Measurements from ENCODE around the gene CDC42EP1. TPM values are rescaled to one million over a fixed set of nuclear protein-coding genes. Genes with fewer than 3 reads are reported as not detected.
"Not testable (repeated sequence)": the region's sequence is repeated elsewhere in the genome, so short reads cannot be mapped to it uniquely, and the experiment has no call there.

CDC42EP1 gene, protein sequence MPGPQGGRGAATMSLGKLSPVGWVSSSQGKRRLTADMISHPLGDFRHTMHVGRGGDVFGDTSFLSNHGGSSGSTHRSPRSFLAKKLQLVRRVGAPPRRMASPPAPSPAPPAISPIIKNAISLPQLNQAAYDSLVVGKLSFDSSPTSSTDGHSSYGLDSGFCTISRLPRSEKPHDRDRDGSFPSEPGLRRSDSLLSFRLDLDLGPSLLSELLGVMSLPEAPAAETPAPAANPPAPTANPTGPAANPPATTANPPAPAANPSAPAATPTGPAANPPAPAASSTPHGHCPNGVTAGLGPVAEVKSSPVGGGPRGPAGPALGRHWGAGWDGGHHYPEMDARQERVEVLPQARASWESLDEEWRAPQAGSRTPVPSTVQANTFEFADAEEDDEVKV
- 67.3 and 95.3 TPM in 2 replicates for total RNA-seq (2014; rRNA removed; shearing (Covaris generic))
- 104 and 115 TPM in 2 replicates for polyA plus RNA-seq (2015; cell fraction: cytosol; rRNA removed)
- polyA plus RNA-seq (2015; cell fraction: nucleus; rRNA removed) = 38.1 and 39.0 TPM in 2 replicates

DNA sequence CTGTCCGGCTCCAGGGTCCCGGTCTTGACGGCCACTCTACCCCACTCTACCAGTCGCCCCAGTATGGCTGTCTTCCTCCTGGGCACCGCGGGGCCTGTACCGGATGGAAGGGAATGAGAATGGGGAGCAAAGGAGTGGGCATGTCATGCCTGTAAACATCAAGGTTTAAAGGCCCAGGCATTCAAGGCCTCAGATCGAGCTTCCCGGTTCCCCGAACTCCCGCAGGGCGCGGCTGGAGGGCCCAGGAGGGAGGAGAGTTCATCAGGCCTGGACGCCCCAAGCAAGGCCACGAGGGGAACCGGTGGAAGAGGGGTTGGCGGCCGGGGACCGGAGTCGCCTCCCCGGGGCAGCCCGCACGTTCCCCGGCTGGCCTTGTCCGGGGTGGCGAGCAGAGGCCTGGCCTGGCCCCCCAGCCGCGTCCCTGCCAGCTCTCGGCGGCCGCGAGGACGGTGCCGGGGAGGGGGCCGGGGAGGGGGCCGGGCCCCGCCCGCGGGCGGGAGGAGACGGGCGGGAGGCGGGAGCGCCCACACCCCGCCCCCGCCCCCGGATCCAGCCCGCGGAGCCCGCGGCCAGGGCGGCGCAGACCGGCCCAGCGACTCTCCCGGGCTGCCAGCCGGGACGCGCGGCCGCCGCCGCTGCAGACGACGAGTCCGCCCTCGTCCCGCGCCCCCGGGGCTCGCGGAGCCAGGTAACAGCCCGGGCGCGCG, at the start of gene CDC42EP1:
CDC42EP1 (plus strand) TSS at position 580 of the 707 bp plus-strand sequence. CDS start 5,870 bp downstream, outside the sequence.
- DNase-seq (ENCODE audit: low read depth) = no peak

DNA sequence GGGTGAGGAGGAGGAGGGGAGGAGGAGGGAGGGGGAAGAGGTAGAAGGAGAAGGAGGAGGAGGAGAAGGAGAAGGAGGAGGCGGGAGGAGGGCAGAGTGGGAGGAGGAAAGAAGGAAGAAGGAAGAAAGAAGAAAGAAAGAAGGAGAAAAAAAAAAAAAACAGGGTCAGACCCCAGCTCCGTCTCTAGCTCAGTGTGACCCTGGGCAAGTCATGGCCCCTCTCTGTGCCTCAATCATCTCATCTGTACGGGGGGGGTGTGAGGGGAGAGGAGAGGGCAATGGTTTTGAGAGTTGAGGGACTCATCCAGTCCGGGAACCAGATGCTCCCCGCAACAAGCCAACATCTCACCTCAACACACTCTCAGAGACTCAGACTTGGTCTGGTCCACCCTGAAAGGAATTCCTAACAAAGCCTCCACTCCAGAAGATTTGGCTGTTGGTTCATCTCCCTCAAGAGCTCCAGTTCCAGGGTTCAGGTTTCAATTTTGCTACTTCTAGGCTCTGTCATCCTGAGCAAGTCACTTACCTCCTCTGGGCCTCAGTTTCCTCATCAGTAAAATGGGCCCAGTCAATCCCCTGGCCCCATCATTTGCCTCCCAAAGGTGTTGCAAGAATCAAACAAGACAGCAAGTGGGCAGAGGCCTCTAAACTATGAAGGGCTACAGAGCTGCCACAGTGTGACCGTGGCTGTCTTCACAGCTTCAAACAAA, 48.7 kb upstream of the CDC42EP1 start:
- no peak for DNase-seq (ENCODE audit: low read depth)

DNA sequence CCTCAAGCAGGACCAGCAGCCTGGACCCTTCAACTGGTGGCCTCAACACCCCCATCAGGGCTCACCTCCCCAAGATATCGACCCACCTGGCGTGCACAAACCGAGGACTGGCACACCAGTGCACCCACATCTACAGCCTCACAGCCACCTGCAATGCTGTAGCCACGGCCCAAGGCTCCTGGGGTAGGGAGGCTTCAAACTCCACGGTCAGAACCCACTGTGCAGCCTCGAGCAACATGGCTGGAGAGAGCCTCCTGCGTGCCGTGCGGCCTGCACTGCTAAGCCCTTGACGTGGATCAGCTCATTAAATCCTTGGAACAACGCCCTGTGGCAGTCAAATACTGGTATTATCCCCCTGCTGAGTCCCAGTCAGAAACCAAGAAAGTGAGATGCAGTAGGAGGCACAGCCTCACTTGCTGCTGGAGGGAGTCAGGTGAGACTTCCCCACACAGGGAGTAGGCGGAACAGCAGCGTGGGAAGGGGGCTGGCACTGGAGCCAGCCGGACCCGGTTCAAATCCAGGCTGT, 45.7 kb upstream of the CDC42EP1 start:
- no peak for DNase-seq (ENCODE audit: low read depth)

DNA sequence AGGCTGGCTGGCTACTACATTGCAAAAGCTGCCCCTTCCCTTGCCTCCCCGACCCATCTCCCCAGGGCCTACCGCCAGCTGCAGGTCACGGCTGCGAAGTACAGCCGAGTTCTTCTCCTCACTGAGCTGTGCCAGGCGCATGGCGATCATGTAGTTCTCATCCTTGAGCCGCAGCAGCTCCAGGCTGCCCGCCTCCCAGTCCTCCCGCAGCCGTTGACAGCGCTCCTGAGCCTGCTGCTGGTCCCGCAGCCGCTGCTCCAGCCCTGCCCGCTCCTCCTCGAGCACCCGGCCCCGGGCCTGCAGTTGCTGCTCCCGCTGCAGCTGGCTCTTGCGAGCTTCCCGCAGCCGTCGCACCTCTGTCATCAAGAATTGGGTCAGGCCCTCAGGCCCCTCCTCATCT, 44.4 kb upstream of the CDC42EP1 start:
- DNase-seq (ENCODE audit: low read depth) = no peak

DNA sequence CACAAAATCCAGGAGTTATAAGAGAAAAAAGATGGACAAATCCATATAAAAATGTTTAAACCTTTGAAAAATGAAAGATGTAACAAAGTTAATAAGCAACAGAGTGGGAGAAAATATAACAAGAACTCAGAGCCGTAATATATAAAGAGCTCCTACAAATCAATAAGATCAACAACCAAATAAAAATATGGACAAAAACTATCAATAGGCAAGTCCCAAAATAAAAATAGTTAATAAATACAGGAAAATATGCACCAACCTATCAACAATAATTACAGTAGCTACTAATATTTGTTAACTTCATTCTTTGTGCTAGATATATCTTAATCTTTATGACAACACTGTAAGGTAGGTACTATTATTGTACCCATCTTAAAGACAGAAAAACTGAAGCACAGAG, 43.8 kb upstream of the CDC42EP1 start:
- no peak for DNase-seq (ENCODE audit: low read depth)

DNA sequence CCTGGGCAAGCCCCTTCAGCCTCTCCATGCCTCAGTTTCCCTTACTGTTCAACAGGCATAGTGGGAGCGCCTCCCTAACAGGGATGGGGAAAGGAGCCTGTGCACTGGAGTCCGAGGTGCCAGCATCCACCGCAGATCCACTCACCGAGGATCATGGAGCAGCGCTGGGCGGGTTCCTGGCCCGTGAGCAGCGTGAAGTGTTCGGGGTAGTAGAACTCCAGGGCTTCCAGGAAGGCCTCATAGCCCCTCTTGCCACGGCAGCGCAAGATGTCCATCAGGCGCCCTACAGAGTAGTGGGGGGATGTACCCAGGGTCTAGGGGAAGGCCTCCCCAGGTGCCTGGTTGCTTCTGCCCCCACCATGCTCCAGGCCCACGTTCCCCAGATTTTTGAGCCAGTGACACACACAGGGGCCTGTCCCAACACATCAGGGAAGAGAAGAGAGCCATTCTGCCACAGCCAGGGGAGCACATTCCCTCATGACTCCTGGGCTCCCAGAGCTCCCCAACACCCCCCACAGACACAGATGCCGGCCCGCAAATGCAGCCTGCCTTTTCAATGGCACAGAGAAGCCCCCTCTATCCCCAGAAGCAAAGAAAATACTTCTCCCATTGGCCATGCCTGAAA, 42.3 kb upstream of the CDC42EP1 start:
- DNase-seq (ENCODE audit: low read depth) = no peak

DNA sequence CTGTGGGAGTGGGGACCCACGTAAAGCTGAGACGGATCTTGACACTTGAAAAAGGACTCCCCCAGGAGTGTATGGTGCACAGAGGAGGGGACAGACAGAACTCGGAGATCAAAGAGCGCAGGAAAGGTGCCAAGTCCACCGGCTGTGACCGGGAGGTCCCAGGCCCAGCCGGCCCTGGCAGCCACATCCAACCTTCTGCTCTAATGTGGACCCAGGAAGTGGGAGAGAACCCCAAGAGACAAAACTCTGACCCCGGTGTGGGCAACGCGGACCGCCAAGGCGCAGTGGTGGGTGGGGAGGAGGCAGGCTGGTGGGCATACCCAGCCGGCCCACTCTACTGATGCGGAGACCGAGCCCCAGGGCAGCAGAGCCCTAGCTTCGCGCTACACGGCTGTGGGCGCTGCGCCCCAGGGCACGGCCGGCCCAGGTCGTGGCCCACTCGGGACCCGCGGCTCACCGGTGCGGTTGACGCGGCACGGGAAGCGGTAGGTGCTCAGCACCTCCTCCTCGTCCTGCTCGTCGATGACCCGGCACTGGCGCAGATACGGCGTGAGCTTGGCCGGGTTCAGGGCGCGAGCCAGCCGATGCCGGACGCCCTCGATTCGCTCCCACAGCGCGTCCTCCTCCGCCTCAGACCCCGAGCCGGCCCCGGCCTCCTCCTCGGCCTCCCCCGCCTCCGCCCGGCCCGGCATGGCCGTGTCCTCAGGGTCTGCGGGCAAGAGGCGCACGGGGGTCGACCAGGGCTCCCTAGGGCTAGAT, 41.6 kb upstream of the CDC42EP1 start:
- DNase-seq (ENCODE audit: low read depth) = no peak

DNA sequence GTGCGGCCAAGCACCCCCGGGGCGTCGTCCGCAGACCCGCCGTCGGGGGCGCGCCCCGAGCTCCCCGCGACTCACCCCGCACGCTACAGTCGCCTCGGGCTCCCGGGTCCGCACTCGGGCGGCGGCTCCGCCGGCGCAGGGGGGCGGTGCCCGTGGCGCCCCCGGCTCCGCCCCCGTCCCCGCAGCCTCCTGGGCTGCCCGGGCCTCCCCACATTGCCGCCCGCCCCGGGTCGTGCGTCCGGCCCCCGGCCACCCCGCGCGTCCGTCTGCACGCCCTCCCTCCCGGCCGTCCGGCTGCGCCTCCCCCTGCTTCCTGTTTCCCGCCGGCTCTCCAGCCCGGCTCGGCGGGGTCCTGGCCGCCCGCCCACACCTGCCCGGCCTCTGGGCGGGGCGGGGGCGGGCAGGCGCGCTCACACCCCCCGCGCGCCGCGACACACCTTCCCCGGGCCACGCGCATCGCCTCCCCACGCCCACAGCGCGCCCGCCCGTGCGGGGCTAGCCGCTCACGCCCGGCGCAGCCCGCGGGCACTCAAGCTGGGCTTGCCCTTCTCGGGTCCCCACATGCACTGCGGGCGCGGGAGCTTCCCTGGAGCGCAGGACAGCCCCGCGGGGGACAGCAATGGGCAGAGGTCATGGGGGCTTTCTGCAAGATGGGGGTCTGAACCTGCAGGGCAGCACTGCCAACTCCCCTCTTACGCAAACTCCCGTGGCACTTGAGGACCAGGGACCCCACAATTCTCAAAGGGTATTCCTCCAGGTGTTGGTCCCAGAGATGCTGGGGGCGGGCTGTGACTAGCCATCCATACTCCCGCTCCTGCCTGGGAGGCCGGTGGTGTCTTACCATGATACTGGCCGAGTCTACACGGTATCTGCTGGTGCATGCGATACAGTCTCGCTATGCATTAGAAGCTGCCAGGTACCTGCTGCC, 40.7 kb upstream of the CDC42EP1 start, which contains the start of gene CARD10:
CARD10 (minus strand) TSS at position 148 of the 928 bp plus-strand sequence. CDS start 215 bp downstream, outside the sequence.
- DNase-seq (ENCODE audit: low read depth) = no peak

DNA sequence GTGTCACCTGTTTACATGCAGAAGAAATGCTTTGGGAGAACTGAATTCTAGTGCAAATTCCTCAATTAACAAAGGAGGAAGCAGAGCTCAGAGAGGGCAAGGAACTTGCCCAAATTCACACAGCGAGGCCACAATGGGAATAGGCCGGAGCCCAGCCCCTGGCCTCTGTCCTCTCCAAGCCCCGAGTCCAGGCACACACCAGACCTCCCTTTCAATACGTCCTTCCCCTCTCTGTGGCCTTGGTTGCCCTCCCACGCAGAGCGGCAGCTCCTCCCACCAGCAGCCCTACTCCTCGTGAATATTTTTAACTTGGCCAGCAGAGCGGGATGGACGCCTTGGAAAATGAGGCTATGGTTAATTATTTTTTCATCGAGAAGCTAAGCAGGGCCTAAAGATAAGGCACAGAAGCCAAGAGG, 39.5 kb upstream of the CDC42EP1 start:
- DNase-seq (ENCODE audit: low read depth) = no peak

DNA sequence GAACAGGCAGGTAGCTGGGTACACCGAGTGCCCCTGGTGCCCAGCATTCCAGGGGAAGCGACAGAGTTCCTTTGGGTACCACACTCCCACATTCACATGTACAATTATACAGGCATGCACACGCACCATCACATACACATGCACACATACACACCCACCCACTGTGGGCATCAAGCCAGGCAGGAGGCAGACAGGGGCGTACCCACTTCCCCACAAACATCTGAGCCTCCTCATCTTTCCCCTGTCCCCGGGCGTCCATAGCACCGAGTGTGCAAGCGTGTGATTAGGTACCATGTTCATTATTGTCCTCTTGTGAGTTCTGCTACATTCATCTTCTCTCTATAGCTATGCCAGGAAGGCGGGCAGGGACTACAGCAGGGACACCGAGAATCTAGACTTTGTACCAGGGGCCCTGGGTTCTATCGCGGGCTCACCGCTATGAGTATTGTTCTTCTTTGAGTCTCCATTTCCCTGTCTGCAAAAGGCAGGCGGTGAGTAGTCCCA, 39.0 kb upstream of the CDC42EP1 start:
- DNase-seq (ENCODE audit: low read depth) = no peak

DNA sequence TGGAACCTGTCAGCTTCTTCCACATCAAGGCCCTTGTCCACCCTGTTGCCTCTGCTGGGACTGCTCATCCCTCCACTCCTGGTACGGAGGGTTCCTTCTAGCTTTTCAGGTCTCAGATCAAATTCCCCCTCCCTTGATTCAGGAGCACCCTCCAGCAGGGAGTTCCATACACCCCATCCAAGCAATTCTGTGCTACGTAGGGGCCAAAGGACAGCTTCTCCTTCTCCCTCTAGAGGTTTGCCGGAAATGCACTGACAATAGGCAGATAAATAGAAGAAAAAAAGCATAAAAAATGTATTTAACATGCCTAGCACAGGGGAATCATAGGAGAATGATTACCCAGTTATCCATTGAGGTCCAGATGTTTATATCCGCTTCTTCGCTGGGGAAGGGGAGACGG, 37.8 kb upstream of the CDC42EP1 start:
- DNase-seq (ENCODE audit: low read depth) = no peak

DNA sequence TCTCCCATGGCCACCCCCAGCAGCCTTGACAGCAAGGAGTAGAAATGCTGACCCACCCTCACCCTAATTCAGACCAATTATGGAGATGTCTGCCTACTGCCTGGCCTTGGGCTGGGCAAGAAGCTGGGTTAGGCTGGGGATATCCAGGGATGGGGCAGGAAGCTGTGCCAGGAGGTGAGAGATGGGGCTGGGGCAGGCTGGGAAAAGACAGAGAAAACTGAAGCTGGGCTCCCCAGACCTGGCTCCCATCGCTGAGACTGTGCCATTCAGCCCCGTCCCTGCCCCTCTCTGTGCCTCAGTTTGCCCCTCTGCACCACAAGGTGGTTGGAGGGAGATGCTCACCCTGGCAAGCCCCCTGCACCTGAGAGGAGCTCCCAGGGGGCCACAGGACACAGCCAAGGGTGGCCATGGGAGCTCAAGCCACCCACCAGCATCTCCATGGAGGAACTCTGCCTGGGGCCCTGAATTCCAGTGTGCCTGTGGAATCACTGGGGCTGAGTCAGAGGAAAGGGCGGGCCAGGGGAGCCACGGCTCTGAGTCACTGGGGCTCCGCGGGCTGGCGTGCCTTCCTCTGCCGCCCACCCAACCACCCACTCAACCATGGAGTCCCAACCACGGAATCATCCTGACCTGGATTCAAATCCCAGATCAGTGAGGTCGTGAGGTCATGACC, 35.1 kb upstream of the CDC42EP1 start:
- peak; percentile 90 for DNase-seq (ENCODE audit: low read depth)

DNA sequence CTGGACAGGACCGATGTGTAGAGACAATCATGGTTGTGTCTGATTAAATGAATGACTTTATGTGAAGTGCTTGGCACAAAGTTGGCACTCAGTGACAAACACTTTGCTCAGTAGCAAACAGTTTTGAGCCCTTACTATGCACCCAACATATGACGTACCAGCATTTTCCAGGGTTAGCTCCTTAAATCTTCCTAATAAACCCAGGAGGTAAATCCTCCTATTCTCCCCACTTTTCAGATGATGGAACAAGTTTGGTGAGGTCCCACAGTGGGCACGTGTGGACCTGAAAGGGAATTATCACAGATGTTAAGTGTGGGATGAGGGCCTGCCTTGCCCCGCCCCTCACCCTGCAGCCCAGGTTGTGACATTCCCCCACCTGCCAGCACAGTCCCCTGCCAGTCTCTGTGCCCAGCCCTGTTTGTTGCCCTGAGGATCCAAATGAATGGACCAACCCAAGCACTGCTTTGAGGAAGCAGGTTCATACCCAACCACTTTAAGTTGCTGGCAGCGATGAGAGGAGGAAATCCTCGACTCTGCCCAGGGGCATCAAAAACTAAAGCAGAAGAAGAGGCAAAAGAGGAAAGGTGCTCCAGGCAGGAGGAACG, 34.4 kb upstream of the CDC42EP1 start:
- no peak for DNase-seq (ENCODE audit: low read depth)

DNA sequence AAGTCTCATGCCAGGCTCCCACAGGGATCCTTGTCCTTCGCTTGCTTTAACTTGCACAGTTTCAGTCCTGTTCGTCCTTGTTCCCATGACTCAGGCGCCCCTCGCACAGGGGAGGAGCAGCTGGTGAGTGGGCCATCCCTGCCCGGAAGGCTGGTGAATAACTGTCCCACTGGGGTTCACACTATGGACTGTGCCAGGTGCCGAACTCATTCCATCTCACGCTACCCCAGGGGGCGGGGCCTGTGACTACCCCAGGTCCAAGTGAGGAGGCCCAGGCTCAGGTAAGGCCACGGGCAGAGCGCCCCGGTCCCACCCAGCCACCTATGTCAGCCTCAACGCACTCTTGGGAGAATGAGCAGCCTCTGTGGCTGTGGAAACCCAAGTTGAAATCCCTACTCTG, 33.9 kb upstream of the CDC42EP1 start:
- DNase-seq (ENCODE audit: low read depth) = no peak

DNA sequence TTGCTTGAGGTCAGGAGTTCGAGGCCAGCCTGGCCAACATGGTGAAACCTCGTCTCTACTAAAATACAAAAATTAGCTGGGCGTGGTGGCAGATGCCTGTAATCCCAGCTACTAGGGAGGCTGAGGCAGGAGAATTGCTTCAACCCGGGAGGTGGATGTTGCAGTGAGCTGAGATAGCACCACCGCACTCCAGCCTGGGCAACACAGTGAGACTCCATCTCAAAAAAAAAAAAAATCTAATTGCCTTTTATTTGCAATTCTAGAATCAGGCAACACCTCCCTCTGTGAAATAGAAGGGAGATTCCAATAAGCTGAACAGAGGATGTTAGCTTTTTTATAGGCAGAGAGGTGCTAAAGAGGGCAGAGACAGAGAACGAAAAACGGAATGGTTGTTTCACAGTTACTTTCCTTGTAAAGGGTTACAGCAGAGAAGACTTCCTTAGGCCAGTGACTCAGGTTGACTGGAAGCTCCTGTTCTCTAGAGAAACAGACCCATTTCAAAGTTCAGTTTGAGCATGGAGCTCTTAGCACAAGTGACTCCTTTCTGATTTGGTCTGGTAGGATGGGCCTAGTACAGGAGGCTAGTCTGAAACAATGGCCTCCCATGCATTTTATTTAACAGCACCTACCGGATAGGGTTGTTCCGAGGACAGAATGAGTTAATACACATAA, 33.1 kb upstream of the CDC42EP1 start:
- not testable (repeated sequence) for DNase-seq (ENCODE audit: low read depth)

DNA sequence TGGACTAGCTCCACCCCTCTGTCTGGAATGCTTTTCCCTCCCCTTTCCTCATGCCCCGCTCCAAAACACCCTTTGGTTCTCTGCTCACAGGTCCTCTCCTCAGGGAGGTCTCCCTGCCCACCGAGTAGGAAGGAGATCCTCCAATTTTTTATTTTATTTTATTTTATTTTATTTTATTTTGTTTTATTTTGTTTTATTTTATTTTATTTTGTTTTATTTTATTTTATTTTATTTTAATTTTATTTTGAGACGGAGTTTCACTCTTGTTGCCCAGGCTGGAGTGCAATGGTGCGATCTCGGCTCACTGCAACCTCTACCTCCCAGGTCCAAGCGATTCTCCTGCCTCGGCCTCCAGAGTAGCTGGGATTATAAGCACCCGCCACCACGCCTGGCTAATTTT, 32.3 kb upstream of the CDC42EP1 start:
- not testable (repeated sequence) for DNase-seq (ENCODE audit: low read depth)

DNA sequence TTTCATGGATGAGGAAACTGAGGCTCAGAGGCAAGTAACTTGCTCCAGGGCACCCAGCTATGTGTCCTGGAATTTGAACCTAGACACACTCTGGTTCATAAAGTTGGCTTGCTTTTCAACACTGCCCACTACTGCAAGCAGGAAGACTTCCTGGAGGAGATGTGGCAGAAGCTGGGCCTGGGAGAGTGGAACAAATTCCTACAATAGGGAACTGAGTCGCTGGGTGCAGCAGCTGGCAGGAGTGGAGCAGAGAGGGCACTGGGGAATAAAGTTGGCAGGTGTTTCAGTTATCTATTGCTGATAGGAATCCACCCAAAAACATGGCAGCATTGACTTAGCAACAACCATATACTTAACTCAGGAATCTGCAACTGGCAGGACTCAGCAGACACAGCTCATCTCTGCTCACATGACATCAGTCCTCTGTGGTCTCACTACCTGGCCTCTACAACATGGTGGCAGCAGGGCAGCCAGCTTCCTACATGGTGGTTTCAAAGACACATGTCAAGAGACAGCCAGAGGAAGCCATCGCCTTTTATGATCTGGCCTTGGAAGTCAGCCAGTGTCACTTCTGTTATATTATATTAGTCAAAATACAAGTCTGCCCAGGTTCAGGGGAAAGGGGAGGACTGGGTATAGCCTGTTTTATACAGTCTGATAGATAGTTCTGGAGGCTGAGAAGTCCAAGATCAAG, 30.5 kb upstream of the CDC42EP1 start:
- no peak for DNase-seq (ENCODE audit: low read depth)
